Subcutaneous abdominal adipose tissue (tissue), 5 donors: ENCODE data around the gene MARK4.
"Not testable (repeated sequence)": the region's sequence is repeated elsewhere in the genome, so short reads cannot be mapped to it uniquely, and the experiment has no call there.

Experiments
- H3K27ac ChIP-seq: one replicate; pipeline ENCODE4 v1.7.0; 2013; ENCODE audit warnings: low read depth, mild to moderate bottlenecking, inconsistent platforms, low read length, moderate library complexity
- H3K27me3 ChIP-seq, 5 donors: one replicate each; pipeline ENCODE4 v1.7.0; 2013; ENCODE audit warnings: low read length in 5 of 5, inconsistent platforms in 1 of 5; ENCODE audit not compliant: control insufficient read depth in 5 of 5, insufficient read depth in 4 of 5
- H3K36me3 ChIP-seq, 5 donors: one replicate each; pipeline ENCODE4 v1.7.0; 2013; ENCODE audit warnings: low read length in 5 of 5; ENCODE audit not compliant: control insufficient read depth in 5 of 5, insufficient read depth in 5 of 5
- H3K4me1 ChIP-seq, 5 donors: one replicate each; pipeline ENCODE4 v1.7.0; 2013; ENCODE audit warnings: low read length in 5 of 5, mild to moderate bottlenecking in 3 of 5, moderate library complexity in 1 of 5; ENCODE audit not compliant: control insufficient read depth in 5 of 5, insufficient read depth in 5 of 5
- H3K4me3 ChIP-seq, 5 donors: one replicate each; pipeline ENCODE4 v1.7.0; 2013; ENCODE audit warnings: low read length in 5 of 5, low read depth in 1 of 5
- H3K9ac ChIP-seq, 5 donors: one replicate each; pipeline ENCODE4 v1.7.0; 2013; ENCODE audit warnings: low read length in 5 of 5, mild to moderate bottlenecking in 4 of 5, moderate library complexity in 3 of 5
- H3K9me3 ChIP-seq, 5 donors: one replicate each; pipeline ENCODE4 v1.7.0; 2013; ENCODE audit warnings: low read length in 5 of 5; ENCODE audit not compliant: control insufficient read depth in 5 of 5
- donor health status: healthy.
- donor health status: healthy.
- donor health status: healthy.
- donor health status: healthy.
- donor health status: healthy.

Gene MARK4

GRCh38 chr19:45303269-45304060, 52.4 kb downstream of the MARK4 start:
- Histone ChIP-seq H3K4me1 (peaks cover 0 to 4% (median 0%) of the 10 kb centered on the region in 5 donors), H3K4me3 (no peak overlapping the region), H3K9ac (no peak overlapping the region)

GRCh38 chr19:45304141-45304926, 53.3 kb downstream of the MARK4 start:
- Histone ChIP-seq H3K9me3 (peaks cover 0 to 5% (median 0%) of the 10 kb centered on the region in 5 donors), H3K4me1 (peaks cover 0 to 4% (median 0%) of the 10 kb centered on the region in 5 donors), H3K9ac (no peak overlapping the region), H3K4me3 (no peak overlapping the region), H3K36me3 (peaks cover 0 to 30% (median 20%) of the 10 kb centered on the region in 5 donors), H3K27me3 (peaks cover 0 to 6% (median 0%) of the 10 kb centered on the region in 5 donors), H3K27ac (no peak overlapping the region)

More at GRCh38 chr19:45303269-45304060, 52.4 kb downstream of the MARK4 start:
- H3K36me3 ChIP-seq = peaks cover 0 to 37% (median 26%) of the 10 kb centered on the region in 5 donors
- H3K27ac ChIP-seq = no peak overlapping the region
- peaks cover 0 to 5% (median 0%) of the 10 kb centered on the region in 5 donors for H3K27me3 ChIP-seq
- peaks cover 0 to 5% (median 0%) of the 10 kb centered on the region in 5 donors for H3K9me3 ChIP-seq

GRCh38 chr19:45305007-45305406, 53.9 kb downstream of the MARK4 start:
- Histone ChIP-seq H3K9ac (no peak overlapping the region), H3K4me3 (no peak overlapping the region), H3K27me3 (peaks cover 0 to 6% (median 0%) of the 10 kb centered on the region in 5 donors), H3K9me3 (peaks cover 0 to 5% (median 0%) of the 10 kb centered on the region in 5 donors), H3K4me1 (peaks cover 0 to 4% (median 0%) of the 10 kb centered on the region in 5 donors), H3K36me3 (peaks cover 0 to 23% (median 15%) of the 10 kb centered on the region in 5 donors), H3K27ac (no peak overlapping the region)

- peaks cover 0 to 21% (median 15%) of the 10 kb centered on the region in 5 donors for H3K36me3 ChIP-seq
- H3K27ac ChIP-seq = no peak overlapping the region
- H3K4me1 ChIP-seq = peaks cover 0 to 4% (median 0%) of the 10 kb centered on the region in 5 donors
- H3K4me3 ChIP-seq = no peak overlapping the region
- H3K9ac ChIP-seq = no peak overlapping the region
- peaks cover 0 to 6% (median 0%) of the 10 kb centered on the region in 5 donors for H3K27me3 ChIP-seq
- H3K9me3 ChIP-seq = peaks cover 0 to 5% (median 0%) of the 10 kb centered on the region in 5 donors
Measured at GRCh38 chr19:45305421-45305820, 54.4 kb downstream of the MARK4 start.

- Histone ChIP-seq H3K27me3 (peaks cover 0 to 6% (median 0%) of the 10 kb centered on the region in 5 donors), H3K9ac (no peak overlapping the region), H3K36me3 (peaks cover 0 to 15% (median 10%) of the 10 kb centered on the region in 5 donors), H3K4me3 (no peak overlapping the region), H3K9me3 (peaks cover 0 to 5% (median 0%) of the 10 kb centered on the region in 5 donors), H3K27ac (no peak overlapping the region), H3K4me1 (peaks cover 0 to 4% (median 0%) of the 10 kb centered on the region in 5 donors)
Measured at GRCh38 chr19:45306040-45306439, 55.0 kb downstream of the MARK4 start.

GRCh38 chr19:45306518-45307027, 55.5 kb downstream of the MARK4 start:
- no peak overlapping the region for H3K9ac ChIP-seq
- peaks cover 0 to 5% (median 0%) of the 10 kb centered on the region in 5 donors for H3K9me3 ChIP-seq
- H3K4me1 ChIP-seq = peaks cover 0 to 4% (median 0%) of the 10 kb centered on the region in 5 donors
- peaks cover 0 to 14% (median 10%) of the 10 kb centered on the region in 5 donors for H3K36me3 ChIP-seq
- peaks cover 0 to 6% (median under 1%) of the 10 kb centered on the region in 5 donors for H3K27me3 ChIP-seq
- no peak overlapping the region for H3K4me3 ChIP-seq
- H3K27ac ChIP-seq = no peak overlapping the region

- H3K9me3 ChIP-seq = peaks cover 0 to 5% (median 0%) of the 10 kb centered on the region in 5 donors
- peaks cover 0 to 8% (median 5%) of the 10 kb centered on the region in 5 donors for H3K36me3 ChIP-seq
- no peak overlapping the region for H3K9ac ChIP-seq
- H3K4me1 ChIP-seq = peaks cover 0 to 4% (median 0%) of the 10 kb centered on the region in 5 donors
- no peak overlapping the region for H3K27ac ChIP-seq
- peaks cover 0 to 8% (median 4%) of the 10 kb centered on the region in 5 donors for H3K27me3 ChIP-seq
- H3K4me3 ChIP-seq = no peak overlapping the region
Measured at GRCh38 chr19:45307361-45307760, 56.3 kb downstream of the MARK4 start.

- H3K9ac ChIP-seq, H3K27me3 ChIP-seq, H3K36me3 ChIP-seq, H3K9me3 ChIP-seq, H3K4me3 ChIP-seq, H3K27ac ChIP-seq, H3K4me1 ChIP-seq: not testable (repeated sequence)
Measured at GRCh38 chr19:45309322-45309721, 58.3 kb downstream of the MARK4 start.

GRCh38 chr19:45311621-45312020, 60.5 kb downstream of the MARK4 start:
- Histone ChIP-seq H3K4me3 (no peak overlapping the region), H3K4me1 (peaks cover 0 to 2% (median 0%) of the 10 kb centered on the region in 5 donors)

More at GRCh38 chr19:45311621-45312020, 60.5 kb downstream of the MARK4 start:
- H3K9me3 ChIP-seq = no peaks in the 10 kb centered on the region
- no peak overlapping the region for H3K27ac ChIP-seq
- H3K9ac ChIP-seq = no peak overlapping the region
- peaks cover 5 to 14% (median 10%) of the 10 kb centered on the region in 5 donors for H3K27me3 ChIP-seq
- H3K36me3 ChIP-seq = no peaks in the 10 kb centered on the region
